Measurements from ENCODE around the gene ECT2L. TPM values are rescaled to one million over a fixed set of nuclear protein-coding genes. Genes with fewer than 3 reads are reported as not detected.

Gene ECT2L
- polyA plus RNA-seq, 1 of the 3 experiments (the other 2 are of a cell fraction) = 0.02 TPM

GRCh38 chr6:138891255-138891986, 95.5 kb downstream of the ECT2L start (continued):
- TF ChIP-seq REST (IDR thresholded peaks at IDR 0.05; ENCODE audit: low read depth, low read length) = no peak
- TF ChIP-seq IRF3 (IDR thresholded peaks at IDR 0.05; ENCODE audit: low read depth, low read length) = no peak
- no peak for TF ChIP-seq ZBTB33 (IDR thresholded peaks at IDR 0.05; ENCODE audit: borderline replicate concordance, low read depth)

GRCh38 chr6:138896104-138896756, 100.3 kb downstream of the ECT2L start:
- no peak overlapping the region for H3K4me2 ChIP-seq
- H3K9ac ChIP-seq = no peak overlapping the region
- H3K36me3 ChIP-seq (replicated peaks in 1 of 2; ENCODE audit: control insufficient read depth in 1 of 2, insufficient read depth in 2 of 2, low read length in 1 of 2) = peaks cover 8 to 9% of the 10 kb centered on the region in 2 experiments
- H2AFZ ChIP-seq (ENCODE audit: low read depth) = no peak overlapping the region
- H3F3A ChIP-seq (replicated peaks; ENCODE audit: insufficient read depth) = no peaks in the 10 kb centered on the region
- ChIA-PET CTCF (interaction anchor here (1.1 to 1.6 kb wide), 3 partner anchors 9 to 18 kb away, joined by 3 to 6 read pairs (median 3); no protein-coding TSS in a partner anchor), POLR2A (no interaction called here)
- H3K9me3 ChIP-seq = no peaks in the 10 kb centered on the region
- H4K20me1 ChIP-seq (ENCODE audit: insufficient read depth) = no peaks in the 10 kb centered on the region
- H3K4me1 ChIP-seq (ENCODE audit: control insufficient read depth in 1 of 2, insufficient read depth in 2 of 2, low read depth in 1 of 2, low read length in 1 of 2) = no peaks in the 10 kb centered on the region
- no peak overlapping the region for H3K4me3 ChIP-seq (ENCODE audit: low read depth in 2 of 2, low read length in 1 of 2)
- no peak overlapping the region for H3K27ac ChIP-seq (ENCODE audit: low read depth in 2 of 2, low read length in 1 of 2)
- no peak for DNase-seq
- no peaks in the 10 kb centered on the region for H3K27me3 ChIP-seq (ENCODE audit: insufficient read depth)
- WGBS (ENCODE audit: low lambda C conversion rate) = 99% methylated on average over 4 of the region's 8 CpGs
- no peaks in the 10 kb centered on the region for H3K79me2 ChIP-seq (ENCODE audit: insufficient read depth)
- TF ChIP-seq RCOR1 (IDR thresholded peaks at IDR 0.05; ENCODE audit: low read length) (no peak), RXRA (IDR thresholded peaks at IDR 0.05; ENCODE audit: borderline replicate concordance, low read depth) (no peak), FOSL2 (IDR thresholded peaks at IDR 0.05; ENCODE audit: borderline replicate concordance, low read depth) (no peak), YY1 (IDR thresholded peaks at IDR 0.05; ENCODE audit: low read depth) (no peak), TCF12 (IDR thresholded peaks at IDR 0.05) (no peak), CTCF (IDR thresholded peaks at IDR 0.05) (no peak), USF1 (IDR thresholded peaks at IDR 0.05; ENCODE audit: borderline replicate concordance, low read depth) (no peak), TAF1 (IDR thresholded peaks at IDR 0.05; ENCODE audit: borderline replicate concordance, low read depth, low read length) (no peak), SMC3 (IDR thresholded peaks at IDR 0.05; ENCODE audit: low read depth, low read length) (no peak), JUND (IDR thresholded peaks at IDR 0.05) (no peak)
- no peaks in the 10 kb centered on the region for H3K9me2 ChIP-seq
